HepG2 (cell line): ENCODE results near the gene GLRB. TPM values are rescaled to one million over a fixed set of nuclear protein-coding genes. Genes with fewer than 3 reads are reported as not detected.

Source experiments
- ATF7-NPFF ChIP-seq: sonication (generic); formaldehyde crosslinking; IDR thresholded peaks from 2 replicates; pipeline ENCODE4 v1.8.1; 2023; ENCODE audit warnings: mild to moderate bottlenecking, low read depth, missing genetic modification reagents, moderate library complexity
- BRCA1 ChIP-seq: sonication (generic); formaldehyde crosslinking; IDR thresholded peaks from 2 replicates; pipeline ENCODE4 v1.4.0; 2020; ENCODE audit warnings: missing genetic modification reagents
- CCDC6 ChIP-seq: sonication (generic); formaldehyde crosslinking; IDR thresholded peaks from 2 replicates; pipeline ENCODE4 v1.8.1; 2022; ENCODE audit warnings: mild to moderate bottlenecking, missing genetic modification reagents, moderate library complexity
- ETV5 ChIP-seq: IDR thresholded peaks from 2 replicates; pipeline ENCODE4 v1.6.1; 2018; ENCODE audit warnings: missing biosample characterization, missing genetic modification reagents, inconsistent platforms, borderline replicate concordance
- NFE2 ChIP-seq: sonication (generic); formaldehyde crosslinking; IDR thresholded peaks from 2 replicates; pipeline ENCODE4 v1.4.0; 2020; ENCODE audit warnings: missing genetic modification reagents
- PHF21A ChIP-seq: sonication (generic); formaldehyde crosslinking; IDR thresholded peaks from 2 replicates; pipeline ENCODE4 v1.5.0; 2020; ENCODE audit warnings: mild to moderate bottlenecking, missing genetic modification reagents
- SALL2 ChIP-seq: sonication (generic); formaldehyde crosslinking; IDR thresholded peaks from 2 replicates; pipeline ENCODE4 v1.8.1; 2023; ENCODE audit warnings: mild to moderate bottlenecking, missing genetic modification reagents, inconsistent platforms
- SIX4 ChIP-seq: sonication (generic); formaldehyde crosslinking; IDR thresholded peaks from 2 replicates; pipeline ENCODE4 v1.4.0; 2020; ENCODE audit warnings: missing genetic modification reagents
- SP5 ChIP-seq: IDR thresholded peaks from 2 replicates; pipeline ENCODE4 v1.6.1; 2016; ENCODE audit warnings: low read depth, borderline replicate concordance
- TSC22D2 ChIP-seq: sonication (generic); formaldehyde crosslinking; IDR thresholded peaks from 2 replicates; pipeline ENCODE4 v1.5.1; 2020; ENCODE audit warnings: missing genetic modification reagents, mild to moderate bottlenecking, borderline replicate concordance
- U2AF1 ChIP-seq: fragments of 200-400 bp; formaldehyde crosslinking; optimal IDR thresholded peaks from 2 replicates; pipeline ENCODE3; 2017; ENCODE audit warnings: mild to moderate bottlenecking, low read depth, low read length
- XRCC5 ChIP-seq: fragments of 200-400 bp; formaldehyde crosslinking; optimal IDR thresholded peaks from 2 replicates; pipeline ENCODE3; 2017; ENCODE audit warnings: mild to moderate bottlenecking, low read length
- ZBTB25 ChIP-seq: IDR thresholded peaks from 2 replicates; pipeline ENCODE4 v1.6.1; 2018; ENCODE audit warnings: missing genetic modification reagents
- ZBTB8A ChIP-seq: sonication (generic); formaldehyde crosslinking; IDR thresholded peaks from 2 replicates; pipeline ENCODE4 v1.4.0; 2020; ENCODE audit warnings: mild to moderate bottlenecking, low read depth, missing genetic modification reagents, borderline replicate concordance
- ZNF101 ChIP-seq: sonication (generic); formaldehyde crosslinking; IDR thresholded peaks from 2 replicates; pipeline ENCODE4 v1.4.0; 2020; ENCODE audit warnings: mild to moderate bottlenecking, low read depth, missing genetic modification reagents, borderline replicate concordance
- ZNF460 ChIP-seq: sonication (generic); formaldehyde crosslinking; IDR thresholded peaks from 2 replicates; pipeline ENCODE4 v1.5.1; 2020; ENCODE audit warnings: missing genetic modification reagents, mild to moderate bottlenecking, borderline replicate concordance
- ZNF788 ChIP-seq: sonication (generic); formaldehyde crosslinking; IDR thresholded peaks from 2 replicates; pipeline ENCODE4 v1.5.0; 2020; ENCODE audit warnings: mild to moderate bottlenecking, missing genetic modification reagents, borderline replicate concordance
- polyA plus RNA-seq, 8 experiments: library from polyadenylated mRNA; depleted of rRNA in 3 of 8; stranded (reverse) in 7 of 8; unstranded in 1 of 8; fragments of >200 nt; fragmentation: Illumina TruSeq in 4 of 8; extraction: Trizol in 4 of 8; gene quantifications; 2 replicates each; pipeline versions ENCODE4 v1.2.1 to v1.2.3, GENCODE V29; 2011 to 2016; ENCODE audit warnings: low read depth in 4 of 8, missing spikeins in 1 of 8, mixed read lengths in 1 of 8; ENCODE audit not compliant: insufficient read depth in 1 of 8
- total RNA-seq, 5 experiments: library from RNA; depleted of rRNA; stranded (reverse); fragments of >200 nt; fragmentation: Illumina TruSeq; extraction: Trizol; gene quantifications; 2 replicates each; pipeline ENCODE4 v1.2.3, GENCODE V29; 2016; ENCODE audit warnings: low read depth in 1 of 5
- TF ChIP-seq, protein P1 (sequence below): conservative IDR thresholded peaks from 2 replicates; pipeline ENCODE4 v1.6.1; 2018; ENCODE audit warnings: missing genetic modification reagents
- TF ChIP-seq, protein P2 (sequence below): sonication (generic); formaldehyde crosslinking; IDR thresholded peaks from 2 replicates; pipeline ENCODE4 v1.4.0; 2020; ENCODE audit warnings: missing genetic modification reagents
- TF ChIP-seq, protein P3 (sequence below): sonication (generic); formaldehyde crosslinking; IDR thresholded peaks from 2 replicates; pipeline ENCODE4 v1.8.0; 2022; ENCODE audit warnings: missing genetic modification reagents, mild to moderate bottlenecking, moderate library complexity, borderline replicate concordance

GLRB gene
- total and polyA plus RNA-seq, 2 of the 13 experiments (the other 11 are each of a cell fraction or from before 2014, with no cell fraction given): 0.17 to 0.24 TPM

DNA sequence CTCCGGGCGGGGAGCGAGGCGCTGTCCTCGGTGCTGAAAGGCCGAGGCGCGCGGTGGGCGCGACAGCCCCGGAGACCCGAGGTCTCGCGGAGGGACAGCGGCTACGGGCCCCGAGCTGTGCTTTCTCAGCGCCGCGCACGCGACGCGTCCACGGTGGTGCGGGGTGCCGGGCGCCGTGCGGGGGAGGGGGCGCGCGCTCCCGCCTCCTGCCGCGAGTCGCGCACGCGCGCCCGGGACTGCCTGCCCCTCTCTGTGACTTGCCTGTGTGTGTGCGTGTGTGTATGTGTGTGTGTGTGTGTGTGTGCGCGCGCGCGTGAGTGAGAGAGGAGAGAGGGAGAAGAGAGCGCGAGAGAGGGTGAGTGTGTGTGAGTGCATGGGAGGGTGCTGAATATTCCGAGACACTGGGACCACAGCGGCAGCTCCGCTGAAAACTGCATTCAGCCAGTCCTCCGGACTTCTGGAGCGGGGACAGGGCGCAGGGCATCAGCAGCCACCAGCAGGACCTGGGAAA is 144.5 kb downstream of the GLRB start, which contains the start of gene GRIA2 (continued):
- TF ChIP-seq ZNF788 (CRISPR knock-in tag) (peak; percentile 35; the same call in 1 of the 2 replicates), PHF21A (CRISPR knock-in tag) (no peak), XRCC5 (no peak), CCDC6 (CRISPR knock-in tag) (peak; percentile 87), ZBTB25 (CRISPR knock-in tag) (peak; percentile 71; the same call in 1 of the 2 replicates), U2AF1 (no peak), ZNF460 (CRISPR knock-in tag) (no peak), ATF7-NPFF (CRISPR knock-in tag) (peak; percentile 91; the same call in 1 of the 2 replicates), ETV5 (CRISPR knock-in tag) (no peak), TSC22D2 (CRISPR knock-in tag) (peak; percentile 98), NFE2 (no peak), SIX4 (CRISPR knock-in tag) (no peak), ZNF101 (no peak), SP5 (no peak), BRCA1 (CRISPR knock-in tag) (0 out of 2 replicates have a peak, but pooled peaks have one; percentile 73), ZBTB8A (CRISPR knock-in tag) (no peak), SALL2 (CRISPR knock-in tag) (peak; percentile 61; the same call in 1 of the 2 replicates)
- TF ChIP-seq, protein P1, sequence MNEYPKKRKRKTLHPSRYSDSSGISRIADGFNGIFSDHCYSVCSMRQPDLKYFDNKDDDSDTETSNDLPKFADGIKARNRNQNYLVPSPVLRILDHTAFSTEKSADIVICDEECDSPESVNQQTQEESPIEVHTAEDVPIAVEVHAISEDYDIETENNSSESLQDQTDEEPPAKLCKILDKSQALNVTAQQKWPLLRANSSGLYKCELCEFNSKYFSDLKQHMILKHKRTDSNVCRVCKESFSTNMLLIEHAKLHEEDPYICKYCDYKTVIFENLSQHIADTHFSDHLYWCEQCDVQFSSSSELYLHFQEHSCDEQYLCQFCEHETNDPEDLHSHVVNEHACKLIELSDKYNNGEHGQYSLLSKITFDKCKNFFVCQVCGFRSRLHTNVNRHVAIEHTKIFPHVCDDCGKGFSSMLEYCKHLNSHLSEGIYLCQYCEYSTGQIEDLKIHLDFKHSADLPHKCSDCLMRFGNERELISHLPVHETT (CRISPR knock-in tag): no peak
- TF ChIP-seq, protein P2, sequence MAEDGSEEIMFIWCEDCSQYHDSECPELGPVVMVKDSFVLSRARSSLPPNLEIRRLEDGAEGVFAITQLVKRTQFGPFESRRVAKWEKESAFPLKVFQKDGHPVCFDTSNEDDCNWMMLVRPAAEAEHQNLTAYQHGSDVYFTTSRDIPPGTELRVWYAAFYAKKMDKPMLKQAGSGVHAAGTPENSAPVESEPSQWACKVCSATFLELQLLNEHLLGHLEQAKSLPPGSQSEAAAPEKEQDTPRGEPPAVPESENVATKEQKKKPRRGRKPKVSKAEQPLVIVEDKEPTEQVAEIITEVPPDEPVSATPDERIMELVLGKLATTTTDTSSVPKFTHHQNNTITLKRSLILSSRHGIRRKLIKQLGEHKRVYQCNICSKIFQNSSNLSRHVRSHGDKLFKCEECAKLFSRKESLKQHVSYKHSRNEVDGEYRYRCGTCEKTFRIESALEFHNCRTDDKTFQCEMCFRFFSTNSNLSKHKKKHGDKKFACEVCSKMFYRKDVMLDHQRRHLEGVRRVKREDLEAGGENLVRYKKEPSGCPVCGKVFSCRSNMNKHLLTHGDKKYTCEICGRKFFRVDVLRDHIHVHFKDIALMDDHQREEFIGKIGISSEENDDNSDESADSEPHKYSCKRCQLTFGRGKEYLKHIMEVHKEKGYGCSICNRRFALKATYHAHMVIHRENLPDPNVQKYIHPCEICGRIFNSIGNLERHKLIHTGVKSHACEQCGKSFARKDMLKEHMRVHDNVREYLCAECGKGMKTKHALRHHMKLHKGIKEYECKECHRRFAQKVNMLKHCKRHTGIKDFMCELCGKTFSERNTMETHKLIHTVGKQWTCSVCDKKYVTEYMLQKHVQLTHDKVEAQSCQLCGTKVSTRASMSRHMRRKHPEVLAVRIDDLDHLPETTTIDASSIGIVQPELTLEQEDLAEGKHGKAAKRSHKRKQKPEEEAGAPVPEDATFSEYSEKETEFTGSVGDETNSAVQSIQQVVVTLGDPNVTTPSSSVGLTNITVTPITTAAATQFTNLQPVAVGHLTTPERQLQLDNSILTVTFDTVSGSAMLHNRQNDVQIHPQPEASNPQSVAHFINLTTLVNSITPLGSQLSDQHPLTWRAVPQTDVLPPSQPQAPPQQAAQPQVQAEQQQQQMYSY (CRISPR knock-in tag): peak; percentile 34; the same call in 1 of the 2 replicates
- TF ChIP-seq, protein P3, sequence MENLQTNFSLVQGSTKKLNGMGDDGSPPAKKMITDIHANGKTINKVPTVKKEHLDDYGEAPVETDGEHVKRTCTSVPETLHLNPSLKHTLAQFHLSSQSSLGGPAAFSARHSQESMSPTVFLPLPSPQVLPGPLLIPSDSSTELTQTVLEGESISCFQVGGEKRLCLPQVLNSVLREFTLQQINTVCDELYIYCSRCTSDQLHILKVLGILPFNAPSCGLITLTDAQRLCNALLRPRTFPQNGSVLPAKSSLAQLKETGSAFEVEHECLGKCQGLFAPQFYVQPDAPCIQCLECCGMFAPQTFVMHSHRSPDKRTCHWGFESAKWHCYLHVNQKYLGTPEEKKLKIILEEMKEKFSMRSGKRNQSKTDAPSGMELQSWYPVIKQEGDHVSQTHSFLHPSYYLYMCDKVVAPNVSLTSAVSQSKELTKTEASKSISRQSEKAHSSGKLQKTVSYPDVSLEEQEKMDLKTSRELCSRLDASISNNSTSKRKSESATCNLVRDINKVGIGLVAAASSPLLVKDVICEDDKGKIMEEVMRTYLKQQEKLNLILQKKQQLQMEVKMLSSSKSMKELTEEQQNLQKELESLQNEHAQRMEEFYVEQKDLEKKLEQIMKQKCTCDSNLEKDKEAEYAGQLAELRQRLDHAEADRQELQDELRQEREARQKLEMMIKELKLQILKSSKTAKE (CRISPR knock-in tag): no peak
